ENCODE results near the gene BLCAP.

DNA sequence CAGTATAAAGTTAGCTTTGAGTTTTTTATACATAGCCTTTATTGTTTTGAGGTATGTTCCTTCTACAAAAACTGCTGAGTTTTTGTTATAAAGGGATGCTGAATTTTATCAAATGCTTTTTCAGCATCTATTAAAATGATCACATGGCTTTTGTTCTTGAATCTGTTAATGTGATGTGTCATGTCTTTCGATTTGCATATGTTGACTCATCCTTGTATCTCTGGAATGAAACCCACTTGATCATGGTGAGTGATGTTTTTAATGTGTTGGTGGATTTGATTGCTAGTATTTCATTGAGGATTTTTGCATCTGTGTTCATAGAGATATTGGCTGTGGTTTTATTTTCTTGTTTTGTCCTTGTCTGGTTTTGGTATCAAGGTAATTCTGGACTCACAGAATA, 24.7 kb upstream of the BLCAP start:
- TF ChIP-seq, protein P1, sequence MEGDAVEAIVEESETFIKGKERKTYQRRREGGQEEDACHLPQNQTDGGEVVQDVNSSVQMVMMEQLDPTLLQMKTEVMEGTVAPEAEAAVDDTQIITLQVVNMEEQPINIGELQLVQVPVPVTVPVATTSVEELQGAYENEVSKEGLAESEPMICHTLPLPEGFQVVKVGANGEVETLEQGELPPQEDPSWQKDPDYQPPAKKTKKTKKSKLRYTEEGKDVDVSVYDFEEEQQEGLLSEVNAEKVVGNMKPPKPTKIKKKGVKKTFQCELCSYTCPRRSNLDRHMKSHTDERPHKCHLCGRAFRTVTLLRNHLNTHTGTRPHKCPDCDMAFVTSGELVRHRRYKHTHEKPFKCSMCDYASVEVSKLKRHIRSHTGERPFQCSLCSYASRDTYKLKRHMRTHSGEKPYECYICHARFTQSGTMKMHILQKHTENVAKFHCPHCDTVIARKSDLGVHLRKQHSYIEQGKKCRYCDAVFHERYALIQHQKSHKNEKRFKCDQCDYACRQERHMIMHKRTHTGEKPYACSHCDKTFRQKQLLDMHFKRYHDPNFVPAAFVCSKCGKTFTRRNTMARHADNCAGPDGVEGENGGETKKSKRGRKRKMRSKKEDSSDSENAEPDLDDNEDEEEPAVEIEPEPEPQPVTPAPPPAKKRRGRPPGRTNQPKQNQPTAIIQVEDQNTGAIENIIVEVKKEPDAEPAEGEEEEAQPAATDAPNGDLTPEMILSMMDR (IDR thresholded peaks at IDR 0.05) = no peak
- TF ChIP-seq POLR2AphosphoS5 (IDR thresholded peaks at IDR 0.05) = no peak
